ENCODE data around the gene ASH1L.

Gene ASH1L

GRCh38 chr1:155308493-155309422 is 253.8 kb downstream of the ASH1L start, which contains the start of gene FDPS:
FDPS (plus strand) TSS chr1:155308866; CDS start chr1:155309790, 924 bp downstream.
- H3K9me3 ChIP-seq (ENCODE audit: control insufficient read depth, insufficient read depth, low read depth, low read length), result no peaks in the 10 kb centered on the region
- peak within 1 kb of the TSS; percentile 67 for H3K4me3 ChIP-seq (ENCODE audit: low read depth, low read length)
- POLR2A ChIA-PET, result interaction anchor here (0.5 to 2.3 kb wide), 12 partner anchors 8 to 1122 kb away, joined by 3 to 18 read pairs (median 4); partner anchors contain the start of genes CLK2 and ENTREP3
- CTCF ChIA-PET, result interaction anchor here (0.9 to 2.5 kb wide), 5 partner anchors 12 to 115 kb away, joined by 3 to 35 read pairs (median 4); no protein-coding TSS in a partner anchor
- H3K27ac ChIP-seq (ENCODE audit: extremely low read depth, low read depth, low read length), result peak within 1 kb of the TSS; percentile 88
- peaks cover 5% of the 10 kb centered on the region; the same call in 1 of the 2 replicates for H3K4me1 ChIP-seq (ENCODE audit: control insufficient read depth, insufficient read depth, low read length)
- H3K36me3 ChIP-seq (ENCODE audit: control insufficient read depth in 2 of 2, insufficient read depth in 1 of 2, low read length in 2 of 2), result peaks cover 20 to 37% of the 10 kb centered on the region in 2 experiments; a peak in 2 of 3 replicates
- TF ChIP-seq SP2 (tag by site-specific recombination; IDR thresholded peaks at IDR 0.05), result peak; percentile 99
- no peak for TF ChIP-seq ZSCAN23 (tag by site-specific recombination; IDR thresholded peaks at IDR 0.05)
- no peak for TF ChIP-seq ZNF791 (tag by site-specific recombination; IDR thresholded peaks at IDR 0.05)
- TF ChIP-seq, protein P1, sequence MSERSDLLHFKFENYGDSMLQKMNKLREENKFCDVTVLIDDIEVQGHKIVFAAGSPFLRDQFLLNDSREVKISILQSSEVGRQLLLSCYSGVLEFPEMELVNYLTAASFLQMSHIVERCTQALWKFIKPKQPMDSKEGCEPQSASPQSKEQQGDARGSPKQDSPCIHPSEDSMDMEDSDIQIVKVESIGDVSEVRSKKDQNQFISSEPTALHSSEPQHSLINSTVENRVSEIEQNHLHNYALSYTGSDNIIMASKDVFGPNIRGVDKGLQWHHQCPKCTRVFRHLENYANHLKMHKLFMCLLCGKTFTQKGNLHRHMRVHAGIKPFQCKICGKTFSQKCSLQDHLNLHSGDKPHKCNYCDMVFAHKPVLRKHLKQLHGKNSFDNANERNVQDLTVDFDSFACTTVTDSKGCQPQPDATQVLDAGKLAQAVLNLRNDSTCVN (tag by site-specific recombination; optimal IDR thresholded peaks at IDR 0.05), result peak; percentile 92
- no peak for TF ChIP-seq BCL6B (tag by site-specific recombination; IDR thresholded peaks at IDR 0.05)
- TF ChIP-seq TRIM28 (IDR thresholded peaks at IDR 0.05; ENCODE audit: borderline replicate concordance, low read length), result peak; percentile 69; the same call in 1 of the 2 replicates
- TF ChIP-seq ELK4 (IDR thresholded peaks at IDR 0.05; ENCODE audit: borderline replicate concordance, low read depth, low read length), result peak; percentile 92
- peak; percentile 97 for TF ChIP-seq ZNF76 (tag by site-specific recombination; IDR thresholded peaks at IDR 0.05; ENCODE audit: borderline replicate concordance, low read depth)
- peak; percentile 56; the same call in 1 of the 2 replicates for TF ChIP-seq ZBTB20 (tag by site-specific recombination; IDR thresholded peaks at IDR 0.05)
- TF ChIP-seq SCRT2 (tag by site-specific recombination; IDR thresholded peaks at IDR 0.05), result peak; percentile 72
- no peak for TF ChIP-seq ZNF549 (tag by site-specific recombination; IDR thresholded peaks at IDR 0.05)
- TF ChIP-seq, protein P2, sequence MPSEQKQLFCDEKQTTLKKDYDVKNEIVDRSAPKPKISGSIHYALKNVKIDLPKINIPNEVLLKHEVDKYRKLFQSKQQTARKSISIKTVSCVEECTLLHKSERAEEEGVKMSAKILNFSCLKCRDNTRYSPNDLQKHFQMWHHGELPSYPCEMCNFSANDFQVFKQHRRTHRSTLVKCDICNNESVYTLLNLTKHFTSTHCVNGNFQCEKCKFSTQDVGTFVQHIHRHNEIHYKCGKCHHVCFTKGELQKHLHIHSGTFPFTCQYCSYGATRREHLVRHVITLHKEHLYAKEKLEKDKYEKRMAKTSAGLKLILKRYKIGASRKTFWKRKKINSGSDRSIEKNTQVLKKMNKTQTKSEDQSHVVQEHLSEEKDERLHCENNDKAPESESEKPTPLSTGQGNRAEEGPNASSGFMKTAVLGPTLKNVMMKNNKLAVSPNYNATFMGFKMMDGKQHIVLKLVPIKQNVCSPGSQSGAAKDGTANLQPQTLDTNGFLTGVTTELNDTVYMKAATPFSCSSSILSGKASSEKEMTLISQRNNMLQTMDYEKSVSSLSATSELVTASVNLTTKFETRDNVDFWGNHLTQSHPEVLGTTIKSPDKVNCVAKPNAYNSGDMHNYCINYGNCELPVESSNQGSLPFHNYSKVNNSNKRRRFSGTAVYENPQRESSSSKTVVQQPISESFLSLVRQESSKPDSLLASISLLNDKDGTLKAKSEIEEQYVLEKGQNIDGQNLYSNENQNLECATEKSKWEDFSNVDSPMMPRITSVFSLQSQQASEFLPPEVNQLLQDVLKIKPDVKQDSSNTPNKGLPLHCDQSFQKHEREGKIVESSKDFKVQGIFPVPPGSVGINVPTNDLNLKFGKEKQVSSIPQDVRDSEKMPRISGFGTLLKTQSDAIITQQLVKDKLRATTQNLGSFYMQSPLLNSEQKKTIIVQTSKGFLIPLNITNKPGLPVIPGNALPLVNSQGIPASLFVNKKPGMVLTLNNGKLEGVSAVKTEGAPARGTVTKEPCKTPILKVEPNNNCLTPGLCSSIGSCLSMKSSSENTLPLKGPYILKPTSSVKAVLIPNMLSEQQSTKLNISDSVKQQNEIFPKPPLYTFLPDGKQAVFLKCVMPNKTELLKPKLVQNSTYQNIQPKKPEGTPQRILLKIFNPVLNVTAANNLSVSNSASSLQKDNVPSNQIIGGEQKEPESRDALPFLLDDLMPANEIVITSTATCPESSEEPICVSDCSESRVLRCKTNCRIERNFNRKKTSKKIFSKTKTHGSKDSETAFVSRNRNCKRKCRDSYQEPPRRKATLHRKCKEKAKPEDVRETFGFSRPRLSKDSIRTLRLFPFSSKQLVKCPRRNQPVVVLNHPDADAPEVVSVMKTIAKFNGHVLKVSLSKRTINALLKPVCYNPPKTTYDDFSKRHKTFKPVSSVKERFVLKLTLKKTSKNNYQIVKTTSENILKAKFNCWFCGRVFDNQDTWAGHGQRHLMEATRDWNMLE (tag by site-specific recombination; conservative IDR thresholded peaks at IDR 0.05; ENCODE audit: low read depth), result peak; percentile 40; the same call in 1 of the 2 replicates
- TF ChIP-seq SP7 (tag by site-specific recombination; IDR thresholded peaks at IDR 0.05), result peak; percentile 4; the same call in 1 of the 2 replicates
- peak; percentile 74; the same call in 1 of the 2 replicates for TF ChIP-seq YY2 (tag by site-specific recombination; IDR thresholded peaks at IDR 0.05)
- TF ChIP-seq, protein P3, sequence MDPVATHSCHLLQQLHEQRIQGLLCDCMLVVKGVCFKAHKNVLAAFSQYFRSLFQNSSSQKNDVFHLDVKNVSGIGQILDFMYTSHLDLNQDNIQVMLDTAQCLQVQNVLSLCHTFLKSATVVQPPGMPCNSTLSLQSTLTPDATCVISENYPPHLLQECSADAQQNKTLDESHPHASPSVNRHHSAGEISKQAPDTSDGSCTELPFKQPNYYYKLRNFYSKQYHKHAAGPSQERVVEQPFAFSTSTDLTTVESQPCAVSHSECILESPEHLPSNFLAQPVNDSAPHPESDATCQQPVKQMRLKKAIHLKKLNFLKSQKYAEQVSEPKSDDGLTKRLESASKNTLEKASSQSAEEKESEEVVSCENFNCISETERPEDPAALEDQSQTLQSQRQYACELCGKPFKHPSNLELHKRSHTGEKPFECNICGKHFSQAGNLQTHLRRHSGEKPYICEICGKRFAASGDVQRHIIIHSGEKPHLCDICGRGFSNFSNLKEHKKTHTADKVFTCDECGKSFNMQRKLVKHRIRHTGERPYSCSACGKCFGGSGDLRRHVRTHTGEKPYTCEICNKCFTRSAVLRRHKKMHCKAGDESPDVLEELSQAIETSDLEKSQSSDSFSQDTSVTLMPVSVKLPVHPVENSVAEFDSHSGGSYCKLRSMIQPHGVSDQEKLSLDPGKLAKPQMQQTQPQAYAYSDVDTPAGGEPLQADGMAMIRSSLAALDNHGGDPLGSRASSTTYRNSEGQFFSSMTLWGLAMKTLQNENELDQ (tag by site-specific recombination; IDR thresholded peaks at IDR 0.05; ENCODE audit: low read depth), result no peak
- TF ChIP-seq BCL11B (tag by site-specific recombination; IDR thresholded peaks at IDR 0.05; ENCODE audit: low read depth), result peak; percentile 49; the same call in 1 of the 2 replicates
- no peak for TF ChIP-seq ZNF155 (tag by site-specific recombination; IDR thresholded peaks at IDR 0.05)
- 0 out of 2 replicates have a peak, but pooled peaks have one; percentile 54 for TF ChIP-seq ZXDB (tag by site-specific recombination; IDR thresholded peaks at IDR 0.05)
- TF ChIP-seq ZNF354C (tag by site-specific recombination; IDR thresholded peaks at IDR 0.05; ENCODE audit: borderline replicate concordance, low read depth), result no peak
- TF ChIP-seq ZNF121 (tag by site-specific recombination; IDR thresholded peaks at IDR 0.05), result no peak
- no peak for TF ChIP-seq ZNF514 (tag by site-specific recombination; IDR thresholded peaks at IDR 0.05)
- TF ChIP-seq KLF10 (tag by site-specific recombination; IDR thresholded peaks at IDR 0.05), result 0 out of 2 replicates have a peak, but pooled peaks have one; percentile 29
- TF ChIP-seq ZNF24 (tag by site-specific recombination; IDR thresholded peaks at IDR 0.05), result no peak
- peak; percentile 27; the same call in 1 of the 2 replicates for TF ChIP-seq EGR2 (tag by site-specific recombination; IDR thresholded peaks at IDR 0.05; ENCODE audit: low read depth)
- TF ChIP-seq ZNF23 (tag by site-specific recombination; IDR thresholded peaks at IDR 0.05; ENCODE audit: borderline replicate concordance), result no peak
